Measurements from ENCODE around the gene DENND4A. TPM values are rescaled to one million over a fixed set of nuclear protein-coding genes. Genes with fewer than 3 reads are reported as not detected.

The DENND4A gene
- polyA plus RNA-seq, 1 experiment = 19.1 TPM

DNA sequence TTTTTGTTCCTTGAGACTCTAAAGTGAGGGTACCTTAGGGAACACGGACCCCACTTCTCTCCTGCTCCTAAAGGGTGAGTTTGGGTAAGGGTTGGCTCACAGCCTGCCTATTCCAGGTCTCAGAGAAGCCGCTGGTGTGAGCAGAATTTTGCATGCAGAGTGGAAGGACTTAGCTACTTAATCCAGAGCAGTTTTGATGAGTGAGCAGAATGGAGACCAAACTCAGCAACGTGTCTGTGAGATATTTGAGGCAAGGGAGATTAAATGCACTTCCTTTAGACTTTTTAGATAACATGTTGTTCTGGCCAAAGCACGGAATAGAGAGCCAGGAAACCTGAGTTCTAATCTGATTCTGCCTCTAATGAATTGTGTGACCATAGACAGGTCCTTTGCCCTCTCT lies 165.2 kb downstream of the DENND4A start:
- Histone ChIP-seq H3K9me3 (ENCODE audit: control insufficient read depth, insufficient read depth, low read length) (no peaks in the 10 kb centered on the region), H3K27ac (ENCODE audit: low read depth, low read length) (no peak overlapping the region), H3K27me3 (ENCODE audit: control insufficient read depth, insufficient read depth, low read length) (no peaks in the 10 kb centered on the region), H3K4me3 (ENCODE audit: low read depth, low read length) (no peak overlapping the region)
- CTCF ChIA-PET = interaction anchor here (1.1 to 1.4 kb wide), 2 partner anchors 12 to 16 kb away, joined by 3 to 8 read pairs; partner anchors contain the start of gene INTS14
- TF ChIP-seq, protein P1, sequence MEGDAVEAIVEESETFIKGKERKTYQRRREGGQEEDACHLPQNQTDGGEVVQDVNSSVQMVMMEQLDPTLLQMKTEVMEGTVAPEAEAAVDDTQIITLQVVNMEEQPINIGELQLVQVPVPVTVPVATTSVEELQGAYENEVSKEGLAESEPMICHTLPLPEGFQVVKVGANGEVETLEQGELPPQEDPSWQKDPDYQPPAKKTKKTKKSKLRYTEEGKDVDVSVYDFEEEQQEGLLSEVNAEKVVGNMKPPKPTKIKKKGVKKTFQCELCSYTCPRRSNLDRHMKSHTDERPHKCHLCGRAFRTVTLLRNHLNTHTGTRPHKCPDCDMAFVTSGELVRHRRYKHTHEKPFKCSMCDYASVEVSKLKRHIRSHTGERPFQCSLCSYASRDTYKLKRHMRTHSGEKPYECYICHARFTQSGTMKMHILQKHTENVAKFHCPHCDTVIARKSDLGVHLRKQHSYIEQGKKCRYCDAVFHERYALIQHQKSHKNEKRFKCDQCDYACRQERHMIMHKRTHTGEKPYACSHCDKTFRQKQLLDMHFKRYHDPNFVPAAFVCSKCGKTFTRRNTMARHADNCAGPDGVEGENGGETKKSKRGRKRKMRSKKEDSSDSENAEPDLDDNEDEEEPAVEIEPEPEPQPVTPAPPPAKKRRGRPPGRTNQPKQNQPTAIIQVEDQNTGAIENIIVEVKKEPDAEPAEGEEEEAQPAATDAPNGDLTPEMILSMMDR (IDR thresholded peaks at IDR 0.05; ENCODE audit: low read depth, low read length) = no peak
- POLR2A ChIA-PET = no interaction called here
- no peak for DNase-seq (ENCODE audit: low read depth, low spot score)

DNA sequence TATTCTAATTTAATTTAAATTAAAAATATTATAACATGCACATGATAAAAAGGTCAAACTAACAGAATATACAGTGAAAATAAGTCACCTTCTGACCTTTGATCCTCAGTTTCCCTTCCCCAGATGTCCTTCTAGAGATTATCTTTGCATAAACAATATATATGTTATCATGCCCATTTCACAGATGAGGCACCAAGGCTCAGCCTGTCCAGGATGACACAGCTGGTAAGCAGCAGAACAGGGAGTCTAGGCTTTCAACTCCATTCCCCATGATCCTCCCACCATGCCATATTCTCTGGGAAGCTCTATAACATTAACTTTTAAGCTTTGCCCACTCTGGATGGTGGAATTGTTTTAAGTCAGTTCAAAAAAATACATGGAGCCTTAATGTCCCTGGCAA lies 169.0 kb downstream of the DENND4A start:
- Histone ChIP-seq H3K27ac (ENCODE audit: low read depth, low read length) (no peak overlapping the region), H3K27me3 (ENCODE audit: control insufficient read depth, insufficient read depth, low read length) (no peaks in the 10 kb centered on the region), H3K4me3 (ENCODE audit: low read depth, low read length) (no peak overlapping the region), H3K9me3 (ENCODE audit: control insufficient read depth, insufficient read depth, low read length) (no peaks in the 10 kb centered on the region)
- no peak for DNase-seq (ENCODE audit: low read depth, low spot score)
- POLR2A ChIA-PET = no interaction called here
- TF ChIP-seq, protein P1 (IDR thresholded peaks at IDR 0.05; ENCODE audit: low read depth, low read length) = no peak
- CTCF ChIA-PET = interaction anchor here (0.8 kb wide), 1 partner anchor 15 kb away, joined by 3 read pairs; no protein-coding TSS in a partner anchor

DNA sequence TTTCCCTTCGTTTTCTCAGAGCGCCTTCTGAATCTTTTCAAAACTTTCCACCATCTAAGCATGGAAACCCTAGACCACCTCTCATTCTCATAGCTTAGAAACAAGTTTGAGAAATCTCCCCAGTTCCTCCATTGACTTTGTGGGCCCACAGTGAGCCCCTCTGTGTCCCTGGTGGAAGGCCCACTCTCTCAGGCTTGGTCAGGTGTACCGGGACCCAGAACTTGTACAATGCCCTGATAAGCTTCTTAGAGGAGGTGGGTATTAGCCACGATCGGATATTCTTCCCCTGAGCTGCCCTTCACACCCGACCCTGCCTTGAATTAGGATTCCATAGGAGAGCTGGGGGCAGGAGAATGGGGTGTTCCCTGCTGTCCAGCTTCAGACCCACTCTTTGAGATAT lies 170.5 kb downstream of the DENND4A start, which contains the start of gene SLC24A1:
Gene SLC24A1 (plus strand): TSS at position 301 of the 400 bp plus-strand sequence. CDS start 2,143 bp downstream, outside the sequence.
- ChIA-PET CTCF (interaction anchor here (1.0 kb wide), 1 partner anchor 11 kb away, joined by 4 read pairs; the partner anchor contains the start of gene INTS14), POLR2A (no interaction called here)
- no peak for DNase-seq (ENCODE audit: low read depth, low spot score)
- Histone ChIP-seq H3K4me3 (ENCODE audit: low read depth, low read length) (no peak within 1 kb of the TSS), H3K27me3 (ENCODE audit: control insufficient read depth, insufficient read depth, low read length) (no peaks in the 10 kb centered on the region), H3K27ac (ENCODE audit: low read depth, low read length) (no peak within 1 kb of the TSS), H3K9me3 (ENCODE audit: control insufficient read depth, insufficient read depth, low read length) (no peaks in the 10 kb centered on the region)
- TF ChIP-seq, protein P1 (IDR thresholded peaks at IDR 0.05; ENCODE audit: low read depth, low read length) = no peak

DNA sequence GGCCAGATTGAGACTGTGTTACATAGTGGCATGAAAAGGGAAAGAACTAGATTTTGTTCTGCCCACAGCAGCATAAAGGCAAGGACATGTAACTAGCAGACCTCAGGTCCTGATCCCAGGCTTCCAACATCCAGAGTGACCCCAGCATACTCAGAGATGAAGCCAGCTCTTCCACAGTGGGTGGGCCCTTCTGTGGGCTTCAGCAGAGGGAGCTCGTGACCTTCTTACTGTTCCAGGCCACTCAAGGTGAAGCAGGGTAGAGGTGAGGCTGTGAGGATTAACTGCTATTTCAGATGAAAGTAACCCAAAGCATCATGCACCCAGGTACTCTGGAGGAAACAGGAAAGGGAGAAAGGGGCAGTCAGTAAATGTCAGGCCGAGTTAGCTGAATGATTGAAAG lies 171.3 kb downstream of the DENND4A start:
- Histone ChIP-seq H3K27me3 (ENCODE audit: control insufficient read depth, insufficient read depth, low read length) (no peaks in the 10 kb centered on the region), H3K9me3 (ENCODE audit: control insufficient read depth, insufficient read depth, low read length) (no peaks in the 10 kb centered on the region), H3K4me3 (ENCODE audit: low read depth, low read length) (no peak overlapping the region), H3K27ac (ENCODE audit: low read depth, low read length) (no peak overlapping the region)
- TF ChIP-seq, protein P1 (IDR thresholded peaks at IDR 0.05; ENCODE audit: low read depth, low read length) = no peak
- ChIA-PET POLR2A (no interaction called here), CTCF (no interaction called here)
- DNase-seq (ENCODE audit: low read depth, low spot score) = no peak

DNA sequence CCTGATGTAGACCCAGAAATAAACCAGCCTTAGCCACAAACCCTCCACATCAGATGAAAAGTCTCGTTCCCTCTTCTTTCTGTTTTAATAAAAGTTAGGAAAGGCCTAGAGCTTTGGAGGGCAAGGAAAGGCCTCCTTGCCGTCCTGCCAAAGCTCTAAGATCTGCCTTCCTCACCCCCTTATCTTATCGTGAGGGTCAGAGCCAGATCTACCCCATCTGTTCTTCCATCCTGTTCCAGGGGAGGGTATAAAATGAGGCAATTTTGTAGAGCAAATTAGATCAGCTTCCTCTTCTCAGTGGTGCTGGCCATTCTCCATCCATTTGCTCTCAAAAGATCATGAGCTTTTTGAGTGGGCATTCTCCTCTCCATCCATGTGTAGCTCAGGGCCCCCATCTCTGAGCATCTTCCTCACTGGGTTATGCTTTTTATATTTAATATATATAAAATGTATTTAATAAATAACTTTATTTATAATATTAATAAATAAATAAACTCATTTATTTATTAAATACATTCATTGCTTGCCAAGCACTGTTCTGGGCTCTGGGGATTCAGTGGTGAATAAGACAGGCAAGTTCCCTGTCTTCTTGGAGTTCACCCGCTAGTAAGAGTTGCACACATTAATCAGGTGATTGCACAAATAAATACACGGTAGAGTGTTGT lies 172.3 kb downstream of the DENND4A start:
- Histone ChIP-seq H3K4me3 (ENCODE audit: low read depth, low read length) (no peak overlapping the region), H3K9me3 (ENCODE audit: control insufficient read depth, insufficient read depth, low read length) (no peaks in the 10 kb centered on the region), H3K27ac (ENCODE audit: low read depth, low read length) (no peak overlapping the region), H3K27me3 (ENCODE audit: control insufficient read depth, insufficient read depth, low read length) (no peaks in the 10 kb centered on the region)
- CTCF ChIA-PET = interaction anchor here (1.1 to 1.5 kb wide), 2 partner anchors 9 to 19 kb away, joined by 3 to 5 read pairs; partner anchors contain the start of gene INTS14
- TF ChIP-seq, protein P1 (IDR thresholded peaks at IDR 0.05; ENCODE audit: low read depth, low read length) = no peak
- POLR2A ChIA-PET = interaction anchor here (0.7 to 1.3 kb wide), 2 partner anchors 9 to 172 kb away, joined by 3 to 5 read pairs; partner anchors contain the start of gene INTS14
- DNase-seq (ENCODE audit: low read depth, low spot score) = no peak

Data from AG04450 (cell line).